Activated CD8-positive, alpha-beta memory T cell treated with anti-CD3 and anti-CD28 coated beads for 36 hours (primary cell): Measurements from ENCODE around the gene TYROBP. TPM values are rescaled to one million over a fixed set of nuclear protein-coding genes. Genes with fewer than 3 reads are reported as not detected.

Source experiments
- CTCF ChIA-PET: fragments of 350-600 bp; sonication (Branson Sonifier 250); formaldehyde crosslinking; loops from one replicate; lab custom pipeline; 2021; ENCODE audit warnings: antibody characterized with exemption; lab: Charles Lee
- POLR2A ChIA-PET: fragments of 350-600 bp; sonication (Branson Sonifier 250); formaldehyde crosslinking; loops from one replicate; lab custom pipeline; 2021; ENCODE audit warnings: antibody characterized with exemption; lab: Charles Lee
- total RNA-seq, 2 experiments: library from RNA; stranded (reverse); gene quantifications; one replicate each; pipeline ENCODE4 v1.2.3, GENCODE V29; 2021

TYROBP gene
- total RNA-seq, 2 experiments from 2014 or later: not detected

DNA sequence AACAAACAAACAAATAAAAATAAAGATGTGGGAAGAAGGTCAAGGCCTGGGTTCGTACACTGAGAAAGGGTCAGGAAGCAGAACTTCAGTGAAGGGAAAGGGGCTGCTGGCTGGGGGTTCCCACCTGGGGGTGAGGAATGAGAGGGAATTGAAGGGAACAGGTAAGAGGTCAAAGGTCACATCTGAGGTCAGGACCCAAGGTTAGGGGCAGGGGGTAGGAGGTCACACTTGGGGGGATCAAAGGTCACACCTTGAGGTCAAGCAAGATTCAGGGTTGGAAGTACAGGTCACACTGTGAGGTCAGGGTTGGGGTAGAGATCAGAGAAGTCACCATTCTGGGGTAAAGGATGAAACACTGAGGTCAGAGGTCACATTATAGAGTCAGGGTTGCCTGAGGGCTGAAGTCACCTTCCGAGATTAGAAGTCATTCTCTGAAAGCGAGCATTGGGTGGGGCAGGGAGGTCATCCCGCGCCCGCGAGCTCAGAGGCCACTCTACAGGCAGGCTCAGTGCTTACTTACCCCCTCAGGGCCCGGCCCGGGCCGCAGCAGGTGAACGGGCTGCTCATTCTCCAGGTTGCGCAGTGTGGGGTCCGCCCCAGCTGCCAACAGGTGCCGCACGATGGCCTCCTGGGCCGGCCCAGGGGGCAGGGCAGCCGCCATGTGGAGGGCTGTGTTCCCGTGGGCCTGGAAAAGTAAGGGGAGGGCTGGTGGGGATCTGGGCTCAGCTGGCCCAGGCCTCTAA is 18.6 kb downstream of the TYROBP start:
- ChIA-PET POLR2A (interaction anchor here (0.6 kb wide), 1 partner anchor 117 kb away, joined by 3 read pairs; no protein-coding TSS in a partner anchor), CTCF (interaction anchor here (0.6 to 1.2 kb wide), 2 partner anchors 59 to 117 kb away, joined by 3 read pairs; no protein-coding TSS in a partner anchor)

DNA sequence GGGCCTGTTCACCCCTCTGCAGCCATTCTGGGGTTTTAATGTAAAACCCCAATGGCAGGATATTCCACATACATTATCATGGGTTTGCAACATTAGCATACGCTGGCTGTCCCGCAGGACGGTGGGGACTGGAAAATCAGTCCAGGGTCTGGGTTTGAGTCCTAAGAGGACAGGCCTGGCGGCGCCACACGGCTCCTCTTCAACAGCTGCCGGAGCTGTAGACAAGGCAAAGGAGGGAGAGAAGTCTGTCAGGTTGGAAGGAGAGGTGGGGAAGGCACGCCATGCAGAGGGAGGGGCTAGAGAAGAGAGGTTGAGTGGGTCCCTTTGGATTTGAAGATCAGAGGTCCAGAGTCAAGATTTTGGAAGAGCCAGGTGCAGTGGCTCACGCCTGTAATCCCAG is 19.7 kb downstream of the TYROBP start:
- ChIA-PET CTCF (interaction anchor here (1.0 to 1.2 kb wide), 2 partner anchors 43 to 60 kb away, joined by 3 to 4 read pairs; no protein-coding TSS in a partner anchor), POLR2A (no interaction called here)

DNA sequence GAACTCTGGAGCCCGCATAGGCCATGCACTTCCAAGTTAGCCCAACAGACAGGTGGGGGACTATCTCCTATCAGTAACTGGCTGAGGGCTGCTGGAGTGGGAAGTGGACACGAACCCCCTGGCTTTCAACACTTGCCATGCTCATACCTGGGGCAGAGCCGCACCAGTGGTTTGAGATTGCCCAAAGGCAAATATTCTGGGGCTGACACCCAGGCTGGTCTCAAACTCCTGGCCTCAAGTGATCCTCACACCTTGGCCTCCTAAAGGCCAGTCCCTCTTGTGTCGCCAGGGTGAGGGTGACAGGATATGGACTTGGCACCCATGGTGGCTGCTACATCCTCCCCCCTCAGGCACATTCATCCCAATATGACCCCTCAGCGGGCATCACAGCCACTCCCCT is 20.9 kb downstream of the TYROBP start:
- CTCF ChIA-PET: interaction anchor here (1.0 kb wide), 1 partner anchor 44 kb away, joined by 4 read pairs; no protein-coding TSS in a partner anchor
- POLR2A ChIA-PET: no interaction called here

DNA sequence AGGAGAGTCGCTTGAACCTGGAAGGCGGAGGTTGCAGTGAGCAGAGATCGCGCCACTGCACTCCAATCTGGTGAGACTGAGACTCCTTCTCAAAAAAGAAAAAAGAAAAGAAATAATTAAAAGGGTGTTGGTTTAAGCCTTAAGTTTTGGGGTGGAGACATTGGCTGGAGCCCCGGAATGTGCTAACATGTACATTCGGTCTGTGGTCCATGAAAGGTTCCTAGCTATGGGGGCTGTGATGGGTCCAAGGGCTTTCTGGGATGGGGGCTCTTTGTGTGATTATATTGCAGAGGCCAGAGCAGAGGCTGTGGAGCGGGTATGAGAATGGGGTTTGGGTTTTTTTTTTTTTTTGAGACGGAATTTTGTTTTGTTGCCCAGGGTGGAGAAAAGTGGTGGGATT is 22.2 kb downstream of the TYROBP start:
- POLR2A ChIA-PET: interaction anchor here (0.6 to 1.0 kb wide), 4 partner anchors 13 to 191 kb away, joined by 3 read pairs; no protein-coding TSS in a partner anchor
- CTCF ChIA-PET: interaction anchor here (0.6 kb wide), 1 partner anchor 723 kb away, joined by 3 read pairs; no protein-coding TSS in a partner anchor

DNA sequence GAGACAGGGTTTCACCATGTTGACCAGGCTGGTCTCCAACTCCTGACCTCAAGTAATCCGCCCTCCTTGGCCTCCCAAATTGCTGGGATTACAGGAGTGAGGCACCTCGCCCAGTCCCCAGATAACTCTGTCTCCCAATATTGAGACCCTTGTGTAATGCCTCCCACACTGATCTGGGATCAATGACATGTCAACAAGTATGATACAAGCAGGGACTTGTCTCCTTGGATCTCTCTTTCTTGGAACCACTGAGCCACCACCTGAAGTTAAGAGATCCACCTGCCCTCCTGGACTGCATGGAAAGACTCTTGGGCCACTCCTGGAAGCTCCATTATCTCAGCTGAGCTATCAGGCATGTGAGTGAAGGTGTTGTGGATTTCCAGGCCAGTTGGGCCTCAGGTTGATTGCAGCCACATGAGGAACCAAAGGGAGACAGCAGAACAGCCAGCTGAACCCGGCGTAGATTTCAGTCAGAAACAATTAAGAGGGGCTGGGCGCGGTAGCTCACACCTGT is 22.8 kb downstream of the TYROBP start:
- POLR2A ChIA-PET: interaction anchor here (0.6 to 1.0 kb wide), 2 partner anchors 46 to 191 kb away, joined by 3 read pairs; no protein-coding TSS in a partner anchor

DNA sequence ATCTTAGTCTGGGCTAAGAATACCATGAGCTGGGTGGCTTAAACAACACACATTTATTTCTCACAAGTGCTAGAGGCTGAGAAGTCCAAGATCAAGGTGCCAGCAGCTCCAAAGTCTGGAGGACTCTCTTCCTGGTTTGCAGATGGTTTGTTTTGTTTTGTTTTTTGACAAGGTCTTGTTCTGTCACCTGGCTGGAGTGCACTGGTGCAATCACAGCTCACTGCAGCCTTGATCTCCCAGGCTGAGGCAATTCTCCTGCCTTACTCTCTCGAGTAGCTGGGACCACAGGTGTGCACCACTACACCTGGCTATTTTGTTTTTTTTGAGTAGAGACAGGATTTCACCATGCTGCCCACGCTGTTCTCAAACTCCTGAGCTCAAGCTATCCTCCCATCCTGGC is 24.2 kb downstream of the TYROBP start:
- ChIA-PET POLR2A (interaction anchor here (0.6 to 1.6 kb wide), 5 partner anchors 10 to 136 kb away, joined by 3 to 10 read pairs (median 5); no protein-coding TSS in a partner anchor), CTCF (interaction anchor here (0.8 to 4.6 kb wide), 8 partner anchors 8 to 51 kb away, joined by 3 to 19 read pairs (median 4); no protein-coding TSS in a partner anchor)

More for the DNA sequence above, 22.8 kb downstream of the TYROBP start:
- CTCF ChIA-PET: interaction anchor here (0.6 kb wide), 1 partner anchor 722 kb away, joined by 3 read pairs; no protein-coding TSS in a partner anchor

DNA sequence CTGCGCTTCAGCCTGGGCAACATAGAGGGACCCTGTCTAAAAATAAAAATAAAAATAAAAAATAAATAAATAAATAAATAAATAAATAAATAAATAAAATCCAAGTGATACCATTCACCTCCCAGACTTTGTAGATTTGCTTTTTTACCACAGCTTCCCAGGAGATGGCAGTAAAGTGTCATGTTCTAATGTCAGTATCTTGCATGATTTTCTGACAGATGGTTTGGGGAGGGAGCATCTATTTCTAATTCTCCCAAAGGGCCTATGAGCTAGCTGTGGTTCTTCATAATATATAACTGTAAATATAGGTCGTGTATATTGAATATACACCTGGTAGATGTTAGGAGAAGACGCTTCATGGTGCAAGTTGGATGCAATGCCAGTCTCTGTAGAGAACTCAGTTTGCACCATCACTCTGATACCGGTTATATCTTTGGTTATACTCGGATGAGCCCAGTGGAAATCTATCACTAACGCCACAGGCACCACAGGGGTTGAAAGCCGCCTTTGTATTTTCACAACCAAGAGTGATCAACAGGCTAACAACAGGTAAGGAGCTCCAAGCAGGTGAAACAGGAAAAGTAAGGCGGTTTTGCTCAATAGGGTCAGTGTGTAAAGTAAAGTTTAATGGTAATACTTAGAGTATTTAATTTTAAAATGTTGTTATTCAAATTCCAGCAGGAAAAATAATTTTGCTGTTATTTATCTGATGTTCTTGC is 25.8 kb downstream of the TYROBP start:
- ChIA-PET POLR2A (interaction anchor here (0.5 kb wide), 1 partner anchor 110 kb away, joined by 8 read pairs; no protein-coding TSS in a partner anchor), CTCF (interaction anchor here (0.6 to 4.6 kb wide), 7 partner anchors 10 to 55 kb away, joined by 3 to 19 read pairs (median 4); no protein-coding TSS in a partner anchor)

DNA sequence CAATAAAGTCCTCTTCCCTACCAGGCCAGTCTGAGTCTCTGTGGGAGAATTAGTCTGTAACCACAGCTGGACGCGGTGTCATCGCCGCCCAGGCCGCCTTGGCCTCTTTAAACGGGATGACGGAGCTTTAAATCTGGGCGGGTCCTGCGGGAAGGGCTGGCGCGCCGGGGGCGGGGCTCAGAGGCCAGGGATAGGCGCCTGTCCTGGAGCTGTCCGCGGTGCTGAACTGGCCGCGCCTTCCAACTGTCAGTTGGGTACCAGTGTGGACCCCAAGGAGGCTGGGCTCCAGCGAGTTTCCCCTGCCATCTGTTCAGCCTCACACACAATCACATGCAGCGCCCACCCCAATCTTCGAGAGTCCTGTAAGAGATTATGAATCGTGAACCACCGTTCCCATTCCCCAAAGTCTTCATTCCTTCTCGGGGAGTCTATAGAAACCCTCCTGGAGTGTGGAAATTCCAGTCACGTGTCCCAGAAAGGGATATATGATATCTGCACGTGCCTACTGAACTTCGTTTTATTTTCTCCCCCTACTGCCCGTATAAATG is 28.3 kb downstream of the TYROBP start:
- ChIA-PET CTCF (interaction anchor here (2.0 to 4.6 kb wide), 3 partner anchors 12 to 52 kb away, joined by 9 to 19 read pairs (median 12); partner anchors contain the start of gene APLP1), POLR2A (interaction anchor here (1.1 kb wide), 1 partner anchor 29 kb away, joined by 3 read pairs; no protein-coding TSS in a partner anchor)

DNA sequence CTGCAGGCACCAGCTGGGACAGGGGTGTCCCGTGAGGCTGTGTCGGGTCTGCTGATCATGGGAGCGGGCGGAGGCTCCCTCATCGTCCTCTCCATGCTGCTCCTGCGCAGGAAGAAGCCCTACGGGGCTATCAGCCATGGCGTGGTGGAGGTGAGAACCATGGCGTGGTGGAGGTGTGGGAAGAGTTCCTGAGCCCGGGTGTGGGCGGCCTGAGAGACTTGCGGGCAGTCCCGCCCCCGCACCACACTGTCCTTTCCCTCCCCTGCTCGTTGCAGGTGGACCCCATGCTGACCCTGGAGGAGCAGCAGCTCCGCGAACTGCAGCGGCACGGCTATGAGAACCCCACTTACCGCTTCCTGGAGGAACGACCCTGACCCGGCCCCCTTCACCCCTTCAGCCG is 29.0 kb downstream of the TYROBP start:
- CTCF ChIA-PET: interaction anchor here (2.6 to 4.6 kb wide), 2 partner anchors 51 to 53 kb away, joined by 12 to 19 read pairs; no protein-coding TSS in a partner anchor

DNA sequence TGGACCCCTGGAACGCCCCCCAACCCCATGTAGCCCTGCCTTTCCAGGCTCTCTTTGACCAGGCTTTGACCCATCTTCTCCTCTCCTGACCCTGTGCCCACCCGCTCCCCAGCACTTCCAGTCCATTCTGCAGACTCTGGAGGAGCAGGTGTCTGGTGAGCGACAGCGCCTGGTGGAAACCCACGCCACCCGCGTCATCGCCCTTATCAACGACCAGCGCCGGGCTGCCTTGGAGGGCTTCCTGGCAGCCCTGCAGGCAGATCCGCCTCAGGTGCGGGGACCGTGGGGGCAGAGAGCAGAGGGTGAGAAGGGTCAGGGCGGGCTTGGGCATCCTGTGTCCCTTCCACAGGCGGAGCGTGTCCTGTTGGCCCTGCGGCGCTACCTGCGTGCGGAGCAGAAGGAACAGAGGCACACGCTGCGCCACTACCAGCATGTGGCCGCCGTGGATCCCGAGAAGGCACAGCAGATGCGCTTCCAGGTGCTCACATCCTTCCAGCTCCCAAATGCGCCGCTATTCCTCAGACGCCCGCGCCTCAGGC is 33.6 kb downstream of the TYROBP start:
- CTCF ChIA-PET: no interaction called here
- POLR2A ChIA-PET: no interaction called here

More for the DNA sequence above, 29.0 kb downstream of the TYROBP start:
- POLR2A ChIA-PET: interaction anchor here (1.1 kb wide), 1 partner anchor 29 kb away, joined by 3 read pairs; no protein-coding TSS in a partner anchor

DNA sequence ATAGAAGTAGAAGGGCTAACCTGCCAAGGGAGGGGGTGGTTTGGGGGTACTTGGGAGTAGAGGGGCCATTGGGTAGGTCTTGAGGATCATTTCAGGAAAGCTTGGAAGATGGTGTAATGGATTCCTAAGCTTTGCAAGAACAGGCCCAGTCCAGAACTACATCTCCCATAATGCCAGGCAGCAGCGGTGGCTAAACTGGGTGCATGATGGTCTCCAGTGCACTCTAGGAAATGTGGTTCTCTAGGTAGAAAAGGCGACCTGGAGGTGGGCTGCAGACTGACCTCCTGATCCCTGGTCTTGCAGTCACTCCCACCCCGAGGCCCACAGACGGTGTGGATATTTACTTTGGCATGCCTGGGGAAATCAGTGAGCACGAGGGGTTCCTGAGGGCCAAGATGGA is 35.9 kb downstream of the TYROBP start:
- ChIA-PET POLR2A (no interaction called here), CTCF (no interaction called here)

DNA sequence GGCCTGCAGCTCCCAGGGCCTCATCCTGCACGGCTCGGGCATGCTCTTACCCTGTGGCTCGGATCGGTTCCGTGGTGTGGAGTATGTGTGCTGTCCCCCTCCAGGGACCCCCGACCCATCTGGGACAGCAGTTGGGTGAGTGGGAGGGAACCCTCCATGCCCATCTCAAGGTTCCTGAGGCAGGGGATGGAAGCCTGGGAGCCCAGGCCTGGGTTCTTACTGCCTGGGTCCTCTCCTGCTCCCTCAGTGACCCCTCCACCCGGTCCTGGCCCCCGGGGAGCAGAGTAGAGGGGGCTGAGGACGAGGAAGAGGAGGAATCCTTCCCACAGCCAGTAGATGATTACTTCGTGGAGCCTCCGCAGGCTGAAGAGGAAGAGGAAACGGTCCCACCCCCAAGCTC is 36.5 kb downstream of the TYROBP start:
- ChIA-PET CTCF (no interaction called here), POLR2A (no interaction called here)

DNA sequence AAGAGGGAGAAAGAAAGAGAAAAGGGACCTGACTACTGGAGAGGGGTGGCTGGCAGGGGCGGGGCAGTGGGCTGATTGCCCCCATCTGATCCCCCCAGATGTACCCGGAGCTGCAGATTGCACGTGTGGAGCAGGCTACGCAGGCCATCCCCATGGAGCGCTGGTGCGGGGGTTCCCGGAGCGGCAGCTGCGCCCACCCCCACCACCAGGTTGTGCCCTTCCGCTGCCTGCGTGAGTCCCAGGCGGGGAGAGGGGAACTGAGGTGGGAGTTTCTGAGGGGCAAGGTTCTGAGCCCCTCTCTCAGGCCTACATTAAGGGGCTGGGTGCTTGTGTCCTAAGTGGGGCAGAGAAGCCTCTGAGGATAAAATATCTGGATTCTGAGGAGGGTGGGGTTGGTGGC is 37.3 kb downstream of the TYROBP start:
- ChIA-PET POLR2A (interaction anchor here (0.8 kb wide), 1 partner anchor 13 kb away, joined by 10 read pairs; no protein-coding TSS in a partner anchor), CTCF (no interaction called here)

DNA sequence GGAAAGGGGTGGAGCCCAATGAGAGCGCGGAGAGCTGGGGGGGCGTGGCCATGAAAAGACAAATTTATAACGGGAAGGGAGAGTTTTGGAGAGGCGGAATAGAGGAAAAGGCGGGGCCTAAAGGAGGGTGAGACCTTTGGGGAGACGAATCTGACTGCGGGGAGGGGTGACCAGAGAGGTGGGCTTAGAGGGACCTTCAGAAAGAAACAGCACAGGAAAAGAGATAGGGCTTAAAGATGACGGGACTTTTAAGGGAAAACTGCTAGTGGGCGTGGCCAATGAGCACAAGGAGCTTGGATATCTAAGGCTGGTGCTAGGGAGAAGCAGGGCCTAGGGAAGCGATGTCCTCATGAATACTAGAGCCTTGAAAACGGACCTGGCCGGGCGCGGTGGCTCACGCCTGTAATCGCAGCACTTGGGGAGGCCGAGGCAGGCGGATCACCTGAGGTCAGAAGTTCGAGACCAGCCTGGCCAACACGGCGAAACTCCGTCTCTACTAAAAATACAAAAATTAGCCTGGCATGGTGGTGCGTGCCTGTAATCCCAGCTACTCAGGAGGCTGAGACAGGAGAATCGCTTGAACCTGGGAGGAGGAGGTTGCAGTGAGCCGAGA is 37.9 kb downstream of the TYROBP start:
- POLR2A ChIA-PET: interaction anchor here (0.8 to 0.9 kb wide), 2 partner anchors 13 to 159 kb away, joined by 3 to 10 read pairs; no protein-coding TSS in a partner anchor

DNA sequence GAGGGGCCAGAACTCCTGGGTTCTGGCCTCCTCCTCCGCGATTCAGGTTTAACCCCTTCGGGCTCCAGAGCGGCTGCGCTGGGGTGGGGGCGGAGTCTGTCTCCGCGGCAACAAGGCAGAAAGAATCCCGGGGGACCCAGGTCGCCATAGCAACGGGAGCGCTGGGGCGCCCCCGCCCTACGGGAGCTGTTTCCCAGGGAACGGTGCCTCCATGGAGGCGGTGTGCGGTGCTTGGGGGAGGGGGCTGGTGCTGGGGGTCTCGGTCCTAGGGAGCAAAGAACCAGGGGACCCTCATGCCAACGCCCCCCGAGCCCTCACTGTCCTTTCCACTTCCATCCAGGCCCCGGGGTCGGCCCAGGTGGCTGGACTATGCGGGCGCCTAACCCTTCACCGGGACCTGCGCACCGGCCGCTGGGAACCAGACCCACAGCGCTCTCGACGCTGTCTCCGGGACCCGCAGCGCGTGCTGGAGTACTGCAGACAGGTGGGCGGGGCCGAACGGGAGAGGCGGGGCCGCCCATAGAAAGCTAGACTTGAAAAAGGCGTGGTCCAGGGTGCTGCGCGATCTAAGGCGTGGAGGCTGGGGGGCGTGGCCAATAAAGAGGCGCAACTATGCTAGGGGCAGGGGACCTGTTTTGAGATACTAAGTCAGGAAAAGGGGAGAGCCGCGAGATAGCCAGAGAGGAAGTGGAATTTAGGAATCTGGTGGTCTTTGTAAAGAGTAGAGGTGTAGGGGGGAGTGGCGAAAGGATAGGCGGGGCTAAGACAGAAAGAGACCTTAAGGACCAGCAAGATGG is 38.6 kb downstream of the TYROBP start:
- CTCF ChIA-PET: interaction anchor here (1.6 to 2.6 kb wide), 2 partner anchors 11 to 62 kb away, joined by 5 to 9 read pairs; no protein-coding TSS in a partner anchor

More for the DNA sequence above, 37.9 kb downstream of the TYROBP start:
- CTCF ChIA-PET: interaction anchor here (1.6 kb wide), 1 partner anchor 61 kb away, joined by 5 read pairs; no protein-coding TSS in a partner anchor

DNA sequence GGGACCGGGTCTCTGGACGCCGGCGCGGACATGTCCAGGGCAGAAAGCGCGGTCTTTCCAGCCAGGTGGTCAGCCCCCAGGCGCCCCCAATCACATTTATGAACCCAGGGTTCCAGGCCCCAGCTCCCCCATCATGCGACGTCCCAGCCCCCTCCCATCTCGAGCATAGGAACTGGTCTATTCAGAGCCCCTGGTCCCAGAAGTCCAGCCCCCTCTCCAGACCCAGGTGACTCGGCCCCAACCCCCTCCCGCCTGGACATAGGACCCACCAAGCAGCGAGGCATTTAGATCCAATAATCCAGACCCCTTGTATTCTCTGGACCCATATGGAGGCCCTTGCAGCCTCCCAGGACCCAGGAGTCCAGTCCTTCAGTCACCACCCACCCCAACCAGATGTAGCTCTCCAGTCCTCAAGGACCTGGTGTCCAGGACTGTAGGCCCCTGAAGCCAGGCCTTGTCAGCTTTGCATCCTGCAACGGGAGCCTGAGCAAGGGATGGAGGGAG is 39.2 kb downstream of the TYROBP start:
- ChIA-PET POLR2A (no interaction called here), CTCF (interaction anchor here (1.0 to 2.6 kb wide), 4 partner anchors 11 to 64 kb away, joined by 3 to 9 read pairs (median 4); partner anchors contain the start of gene KIRREL2)

More for the DNA sequence above, 38.6 kb downstream of the TYROBP start:
- POLR2A ChIA-PET: interaction anchor here (0.5 to 0.9 kb wide), 2 partner anchors 158 to 259 kb away, joined by 3 to 5 read pairs; no protein-coding TSS in a partner anchor
